Endodermal cell (in vitro differentiated cells): Measurements from ENCODE around the gene ITPK1. TPM values are rescaled to one million over a fixed set of nuclear protein-coding genes. Genes with fewer than 3 reads are reported as not detected.
"Not testable (repeated sequence)": the region's sequence is repeated elsewhere in the genome, so short reads cannot be mapped to it uniquely, and the experiment has no call there.

Source experiments
- DNase-seq: peaks from one replicate; pipeline ENCODE4 v3.0.0-alpha.2; 2017
- H3K27ac ChIP-seq: 2 replicates; pipeline ENCODE4 v1.5.1; 2013; ENCODE audit warnings: mild to moderate bottlenecking, low read depth, low read length, moderate library complexity
- H3K27me3 ChIP-seq: 2 replicates; pipeline ENCODE4 v1.6.1; 2013; ENCODE audit warnings: mild to moderate bottlenecking, low read length, moderate library complexity; ENCODE audit not compliant: insufficient read depth, control insufficient read depth, poor library complexity, severe bottlenecking
- H3K36me3 ChIP-seq: 2 replicates; pipeline ENCODE4 v1.7.0; 2013; ENCODE audit warnings: mild to moderate bottlenecking, low read length, moderate library complexity; ENCODE audit not compliant: control insufficient read depth, insufficient read depth
- H3K4me1 ChIP-seq: one replicate; pipeline ENCODE4 v1.7.0; 2013; ENCODE audit warnings: low read length; ENCODE audit not compliant: control insufficient read depth, insufficient read depth
- H3K4me3 ChIP-seq: 2 replicates; pipeline ENCODE4 v1.5.1; 2013; ENCODE audit warnings: mild to moderate bottlenecking, low read length, moderate library complexity
- H3K9ac ChIP-seq: 2 replicates; pipeline ENCODE4 v1.6.1; 2013; ENCODE audit warnings: mild to moderate bottlenecking, low read length, moderate library complexity; ENCODE audit not compliant: poor library complexity, severe bottlenecking; ENCODE audit errors: extremely low read depth
- H3K9me3 ChIP-seq: 2 replicates; pipeline ENCODE4 v1.6.1; 2013; ENCODE audit warnings: mild to moderate bottlenecking, low read length, moderate library complexity; ENCODE audit not compliant: control insufficient read depth
- H3K27ac Mint-ChIP-seq: 2 replicates; pipeline ENCODE4 v1.8.0; 2020; ENCODE audit warnings: mixed read lengths
- H3K27me3 Mint-ChIP-seq: 2 replicates; pipeline ENCODE4 v1.8.0; 2021; ENCODE audit warnings: mild to moderate bottlenecking, mixed read lengths; ENCODE audit not compliant: insufficient read depth
- H3K36me3 Mint-ChIP-seq: 2 replicates; pipeline ENCODE4 v1.8.0; 2020; ENCODE audit warnings: low read depth, mixed read lengths
- H3K4me1 Mint-ChIP-seq: 2 replicates; pipeline ENCODE4 v1.8.0; 2020; ENCODE audit warnings: mixed read lengths
- H3K4me3 Mint-ChIP-seq: 2 replicates; pipeline ENCODE4 v1.8.0; 2020; ENCODE audit warnings: mild to moderate bottlenecking, moderate library complexity, mixed read lengths
- H3K9me3 Mint-ChIP-seq: 2 replicates; pipeline ENCODE4 v1.8.0; 2020; ENCODE audit warnings: mild to moderate bottlenecking, mixed read lengths
- WGBS, 2 experiments: methylation state at CpG; one replicate each; pipeline versions ENCODE4 v1.1.5 to v1.1.7; 2013; ENCODE audit warnings: missing lambda C conversion rate in 2 of 2, mixed read lengths in 1 of 2; ENCODE audit not compliant: insufficient coverage in 1 of 2, insufficient read length in 1 of 2; 5-methylcytosine and 5-hydroxymethylcytosine counted together
- total RNA-seq, 2 donors: library from RNA; stranded (reverse); fragmentation: NEBNext Ultra II Directional in 1 of 2; extraction: Animal tissue kit (Norgen Biotek cat#: 25700) in 1 of 2; gene quantifications; 2 replicates in 1 of 2; 3 replicates in 1 of 2; pipeline ENCODE4 v1.2.1, GENCODE V29; 2021
- TF ChIP-seq, protein P1 (sequence below): fragments of 200-600 bp; sonication (generic); conservative IDR thresholded peaks from 2 replicates; pipeline ENCODE4 v1.5.0; 2021; ENCODE audit warnings: antibody characterized with exemption, mild to moderate bottlenecking

ITPK1 gene
- total RNA-seq, 2 donors from 2014 or later = 59.9 to 66.9 TPM

DNA sequence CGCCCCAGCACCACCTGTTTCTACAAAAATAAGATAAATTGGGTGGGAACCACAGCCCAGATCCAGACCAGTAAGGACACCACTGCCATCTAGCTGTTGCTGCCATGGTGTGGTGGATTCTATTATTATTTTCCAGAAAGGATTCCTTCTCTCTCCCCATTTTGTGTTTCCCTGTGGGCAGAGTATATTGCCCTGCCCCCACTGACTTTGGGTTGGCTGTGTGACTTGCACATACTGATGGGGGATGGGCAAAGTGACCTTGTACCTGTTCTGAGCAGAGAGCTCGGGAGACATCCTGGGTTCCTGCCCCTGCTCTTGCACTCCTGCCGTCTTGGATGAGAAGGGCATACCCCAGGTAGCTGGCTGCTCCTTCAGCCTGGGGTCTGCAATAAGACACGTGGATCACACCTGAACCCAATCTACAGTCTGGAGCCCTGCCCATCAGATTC is 44.7 kb upstream of the ITPK1 start:
- no peaks in the 10 kb centered on the region for H3K36me3 ChIP-seq
- Mint-ChIP-seq H3K9me3 (no peaks in the 10 kb centered on the region), H3K27ac (peak overlapping the region; percentile 44), H3K4me1 (peaks cover 3% of the 10 kb centered on the region), H3K4me3 (no peak overlapping the region), H3K27me3 (no peaks in the 10 kb centered on the region), H3K36me3 (no peaks in the 10 kb centered on the region)
- peak; percentile 73 for DNase-seq
- no peaks in the 10 kb centered on the region for H3K27me3 ChIP-seq
- TF ChIP-seq, protein P1, sequence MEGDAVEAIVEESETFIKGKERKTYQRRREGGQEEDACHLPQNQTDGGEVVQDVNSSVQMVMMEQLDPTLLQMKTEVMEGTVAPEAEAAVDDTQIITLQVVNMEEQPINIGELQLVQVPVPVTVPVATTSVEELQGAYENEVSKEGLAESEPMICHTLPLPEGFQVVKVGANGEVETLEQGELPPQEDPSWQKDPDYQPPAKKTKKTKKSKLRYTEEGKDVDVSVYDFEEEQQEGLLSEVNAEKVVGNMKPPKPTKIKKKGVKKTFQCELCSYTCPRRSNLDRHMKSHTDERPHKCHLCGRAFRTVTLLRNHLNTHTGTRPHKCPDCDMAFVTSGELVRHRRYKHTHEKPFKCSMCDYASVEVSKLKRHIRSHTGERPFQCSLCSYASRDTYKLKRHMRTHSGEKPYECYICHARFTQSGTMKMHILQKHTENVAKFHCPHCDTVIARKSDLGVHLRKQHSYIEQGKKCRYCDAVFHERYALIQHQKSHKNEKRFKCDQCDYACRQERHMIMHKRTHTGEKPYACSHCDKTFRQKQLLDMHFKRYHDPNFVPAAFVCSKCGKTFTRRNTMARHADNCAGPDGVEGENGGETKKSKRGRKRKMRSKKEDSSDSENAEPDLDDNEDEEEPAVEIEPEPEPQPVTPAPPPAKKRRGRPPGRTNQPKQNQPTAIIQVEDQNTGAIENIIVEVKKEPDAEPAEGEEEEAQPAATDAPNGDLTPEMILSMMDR = peak; percentile 71
- H3K4me1 ChIP-seq = no peaks in the 10 kb centered on the region
- H3K4me3 ChIP-seq = no peak overlapping the region
- no peaks in the 10 kb centered on the region for H3K9me3 ChIP-seq
- no peak overlapping the region for H3K9ac ChIP-seq
- 63 to 83% methylated on average over 2 to 3 of the region's 4 CpGs for WGBS, 2 experiments
- no peak overlapping the region for H3K27ac ChIP-seq

DNA sequence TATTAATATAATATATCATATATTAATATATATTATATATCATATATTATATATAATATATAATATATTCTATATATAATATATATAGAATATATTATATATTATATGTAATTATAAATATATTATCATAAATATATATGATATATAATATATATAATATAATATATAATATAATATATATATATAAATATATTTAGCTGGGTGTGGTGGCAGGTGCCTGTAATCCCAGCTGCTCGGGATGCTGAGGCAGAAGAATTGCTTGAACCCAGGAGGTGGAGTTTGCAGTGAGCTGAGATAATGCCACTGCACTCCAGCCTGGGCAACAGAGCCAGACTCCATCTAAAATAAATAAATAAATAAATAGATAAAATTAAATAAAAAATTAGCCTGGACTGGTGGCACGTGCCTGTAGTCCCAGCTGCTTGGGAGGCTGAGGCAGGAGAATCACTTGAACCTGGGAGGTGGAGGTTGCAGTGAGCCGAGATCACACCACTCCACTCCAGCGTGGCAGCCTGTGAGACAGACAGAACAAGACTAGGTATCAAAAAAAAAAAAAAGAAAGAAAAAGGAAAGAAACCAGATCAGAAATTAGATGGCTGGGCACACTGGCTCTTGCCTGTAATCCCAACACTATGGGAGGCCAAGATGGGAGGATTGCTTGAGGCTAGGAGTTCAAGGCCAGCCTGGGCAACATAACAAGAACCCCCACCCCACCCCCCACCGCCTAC is 44.1 kb upstream of the ITPK1 start:
- not testable (repeated sequence) for H3K27me3 ChIP-seq, DNase-seq, H3K4me1 Mint-ChIP-seq

DNA sequence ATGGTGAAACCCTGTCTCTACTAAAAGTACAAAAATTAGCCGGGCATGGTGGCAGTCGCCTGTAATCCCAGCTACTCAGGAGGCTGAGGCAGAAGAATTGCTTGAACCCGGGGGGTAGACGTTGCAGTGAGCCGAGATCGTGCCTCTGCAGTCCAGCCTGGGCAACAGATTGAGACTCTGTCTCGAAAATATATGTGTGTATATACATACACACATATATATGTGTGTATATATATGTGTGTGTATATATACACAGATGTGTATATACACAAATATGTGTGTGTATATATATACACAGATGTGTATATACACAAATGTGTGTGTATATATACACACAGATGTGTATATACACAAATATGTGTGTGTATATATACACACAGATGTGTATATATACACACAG is 42.6 kb upstream of the ITPK1 start:
- not testable (repeated sequence) for H3K36me3 Mint-ChIP-seq, H3K27ac Mint-ChIP-seq, H3K27me3 Mint-ChIP-seq, H3K27ac ChIP-seq, H3K9me3 Mint-ChIP-seq, H3K9ac ChIP-seq, H3K4me3 ChIP-seq, H3K4me1 ChIP-seq, H3K36me3 ChIP-seq, H3K4me3 Mint-ChIP-seq, H3K9me3 ChIP-seq, H3K4me1 Mint-ChIP-seq, H3K27me3 ChIP-seq, DNase-seq
- 92% methylated on average over 6 of the region's 7 CpGs; no CpG with 5 or more reads in 1 of the 2 experiments for WGBS, 2 experiments

More for the DNA sequence above, 44.1 kb upstream of the ITPK1 start:
- H3K36me3 ChIP-seq, H3K9me3 Mint-ChIP-seq, H3K9ac ChIP-seq, H3K27me3 Mint-ChIP-seq, H3K4me3 ChIP-seq, H3K27ac Mint-ChIP-seq, H3K4me3 Mint-ChIP-seq, H3K4me1 ChIP-seq, H3K9me3 ChIP-seq, H3K36me3 Mint-ChIP-seq, H3K27ac ChIP-seq: not testable (repeated sequence)
- 83% methylated on average over 4 of the region's 5 CpGs; no CpG with 5 or more reads in 1 of the 2 experiments for WGBS, 2 experiments

DNA sequence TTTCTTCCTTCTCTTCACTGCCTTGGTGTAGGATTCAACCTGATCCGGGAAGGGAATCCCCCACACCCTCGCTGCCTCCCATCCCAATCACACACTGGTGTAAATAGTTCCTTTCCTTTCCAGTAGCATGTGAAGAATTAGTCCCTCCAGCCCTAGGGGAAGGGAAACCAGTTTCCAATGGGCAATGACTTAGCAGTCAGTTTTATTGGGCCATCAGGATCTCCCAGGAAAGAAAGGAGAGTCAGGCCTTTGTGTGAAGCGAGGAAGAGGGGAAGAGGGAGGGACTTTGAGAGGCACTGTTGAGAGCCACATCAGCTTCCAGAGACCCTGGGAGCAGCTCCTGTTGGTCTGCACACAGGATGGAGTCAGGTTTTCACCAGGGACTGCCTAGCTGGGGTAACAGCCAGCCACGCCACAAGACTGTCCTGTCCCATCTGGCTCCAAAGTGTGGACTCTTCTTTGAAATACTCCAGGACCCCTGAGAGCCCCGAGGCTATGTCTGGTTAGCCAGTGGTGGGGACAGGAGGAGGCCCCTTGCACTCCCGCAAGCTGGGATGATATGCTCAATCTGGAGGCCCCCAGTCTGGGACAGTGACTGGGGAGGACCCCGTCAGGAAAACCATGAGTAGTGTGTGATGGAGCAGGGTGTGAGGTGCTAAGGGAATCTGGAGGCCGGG is 41.1 kb upstream of the ITPK1 start:
- Mint-ChIP-seq H3K36me3 (no peaks in the 10 kb centered on the region), H3K4me3 (no peak overlapping the region), H3K4me1 (peaks cover 3% of the 10 kb centered on the region), H3K27ac (no peak overlapping the region), H3K27me3 (no peaks in the 10 kb centered on the region), H3K9me3 (no peaks in the 10 kb centered on the region)
- 89 to 100% methylated on average over 2 to 8 of the region's 8 CpGs for WGBS, 2 experiments
- Histone ChIP-seq H3K4me1 (no peaks in the 10 kb centered on the region), H3K9ac (no peak overlapping the region), H3K9me3 (no peaks in the 10 kb centered on the region), H3K27ac (no peak overlapping the region), H3K36me3 (no peaks in the 10 kb centered on the region), H3K4me3 (no peak overlapping the region), H3K27me3 (no peaks in the 10 kb centered on the region)
- no peak for DNase-seq
- TF ChIP-seq, protein P1 = no peak
